ENCODE data around the gene PPP1R16B. TPM values are rescaled to one million over a fixed set of nuclear protein-coding genes. Genes with fewer than 3 reads are reported as not detected.
"Not testable (repeated sequence)": the region's sequence is repeated elsewhere in the genome, so short reads cannot be mapped to it uniquely, and the experiment has no call there.

PPP1R16B gene
- total RNA-seq, 1 donor from 2014 or later: 12.9 TPM

DNA sequence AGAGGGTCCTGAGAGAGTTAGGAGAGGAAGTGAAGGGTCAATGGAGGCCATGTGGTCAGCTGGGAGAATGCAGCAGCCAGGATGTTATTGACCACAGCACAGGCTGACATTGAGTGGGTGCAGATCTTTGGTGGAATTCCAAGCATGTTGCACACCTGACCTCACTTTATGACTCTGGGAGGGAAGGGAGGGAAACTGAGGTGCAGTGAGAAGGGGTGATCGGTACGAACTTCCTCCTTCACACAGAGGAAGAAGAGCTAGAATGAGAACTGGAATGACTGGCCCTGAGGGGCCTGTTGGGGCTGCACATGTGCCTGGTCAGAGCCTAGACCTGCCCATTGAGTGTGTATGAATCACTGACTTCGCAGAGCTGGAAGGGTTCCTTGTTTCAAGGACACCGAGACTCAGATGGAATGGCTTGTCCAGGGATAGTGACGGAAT, 130.5 kb downstream of the PPP1R16B start:
- DNase-seq: no peak

GRCh38 chr20:38937000-38937399, 131.5 kb downstream of the PPP1R16B start:
- DNase-seq: no peak

DNA sequence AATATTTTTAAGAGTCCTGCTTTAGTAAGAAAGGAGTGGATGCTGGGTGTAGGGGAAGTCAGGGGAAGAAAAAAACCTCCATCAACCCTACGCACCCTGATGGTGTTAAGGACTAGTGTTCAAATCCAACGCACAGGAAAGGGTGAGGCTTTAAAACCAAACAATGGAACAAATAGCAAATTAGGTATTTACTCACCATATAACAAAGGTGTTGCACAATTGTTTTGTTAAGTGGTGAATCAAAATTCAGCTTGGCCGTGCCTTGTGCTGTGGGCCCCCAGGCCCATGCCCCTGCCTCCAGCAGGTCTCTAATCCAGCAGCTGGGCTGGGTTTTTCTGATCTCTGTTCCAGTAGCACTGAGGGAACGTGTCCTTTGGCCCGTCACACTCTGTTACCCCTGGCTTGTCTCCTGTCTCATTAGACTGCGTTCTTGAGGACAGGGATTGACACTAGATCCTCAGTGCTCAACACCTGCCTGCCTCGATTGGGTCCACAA, 132.5 kb downstream of the PPP1R16B start:
- DNase-seq: no peak

DNA sequence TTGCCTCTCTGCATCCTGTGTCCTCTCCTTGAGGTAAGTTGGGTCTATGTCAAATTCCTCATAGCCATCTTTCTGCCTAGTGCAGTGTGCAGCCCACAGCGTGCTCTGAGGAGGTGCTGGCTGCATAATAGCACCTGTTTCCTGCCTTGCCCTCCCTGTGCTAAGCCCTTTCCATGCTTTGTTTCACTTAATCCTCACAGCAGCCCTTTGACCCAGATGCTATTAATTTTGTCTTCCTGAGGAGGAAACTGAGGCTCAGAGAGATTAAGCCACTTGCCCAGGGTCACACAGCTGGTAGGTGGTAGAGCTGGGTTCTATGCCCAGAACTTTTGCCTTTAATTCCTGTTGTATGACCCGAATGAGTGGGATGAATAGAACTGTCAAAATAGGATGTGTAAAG, 134.2 kb downstream of the PPP1R16B start:
- no peak for DNase-seq

DNA sequence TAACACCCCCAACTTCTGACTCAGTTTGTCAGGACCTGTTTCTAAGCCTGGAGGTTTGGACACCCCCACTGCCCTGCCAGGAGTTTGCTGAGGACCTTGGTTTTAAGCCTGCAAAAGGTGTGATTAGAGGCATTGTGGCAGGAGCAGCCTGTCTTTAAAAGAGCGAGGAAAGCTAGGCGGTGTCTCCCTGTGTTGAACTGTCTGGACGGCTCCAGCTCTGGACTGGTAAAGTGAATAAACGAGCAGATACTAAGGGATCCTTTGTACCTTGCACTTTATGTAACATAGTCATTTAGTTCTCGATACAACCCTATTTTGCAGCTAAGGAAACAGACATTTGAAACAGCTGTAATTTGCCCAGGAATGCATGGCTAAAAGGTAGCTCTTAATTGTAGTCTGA, 135.1 kb downstream of the PPP1R16B start:
- DNase-seq: no peak

DNA sequence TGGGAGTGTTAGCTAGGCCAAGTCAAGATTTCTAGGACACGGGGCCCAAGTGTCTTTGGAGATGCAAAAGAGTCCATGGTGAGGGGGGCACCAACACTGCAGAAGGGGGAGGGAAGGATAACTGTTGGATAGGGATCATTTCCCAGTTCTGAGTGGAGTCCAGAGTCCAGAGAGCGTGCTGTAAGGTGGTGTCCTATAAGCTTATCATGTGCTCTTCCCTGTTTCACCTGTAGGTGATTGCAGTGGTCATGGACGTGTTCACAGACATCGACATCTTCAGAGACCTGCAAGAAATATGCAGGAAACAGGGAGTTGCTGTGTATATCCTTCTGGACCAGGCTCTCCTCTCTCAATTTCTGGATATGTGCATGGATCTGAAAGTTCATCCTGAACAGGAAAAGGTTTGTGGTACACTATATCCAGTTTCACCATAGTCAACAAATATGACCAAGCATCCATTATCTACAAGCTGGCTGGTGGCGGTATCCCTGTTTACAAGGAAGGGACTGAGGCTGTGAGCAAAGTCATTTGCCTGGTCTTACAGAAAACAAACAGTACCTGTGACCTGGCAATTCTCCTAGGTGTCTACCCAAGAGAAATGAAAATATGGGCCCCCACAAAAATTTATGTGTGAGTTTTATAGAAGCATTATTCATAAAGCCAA, 136.4 kb downstream of the PPP1R16B start:
- DNase-seq: no peak

GRCh38 chr20:38945012-38945411, 139.5 kb downstream of the PPP1R16B start:
- no peak for DNase-seq

- DNase-seq: no peak
These were observed 141.3 kb downstream of the PPP1R16B start for GRCh38 chr20:38946836-38947235.

DNA sequence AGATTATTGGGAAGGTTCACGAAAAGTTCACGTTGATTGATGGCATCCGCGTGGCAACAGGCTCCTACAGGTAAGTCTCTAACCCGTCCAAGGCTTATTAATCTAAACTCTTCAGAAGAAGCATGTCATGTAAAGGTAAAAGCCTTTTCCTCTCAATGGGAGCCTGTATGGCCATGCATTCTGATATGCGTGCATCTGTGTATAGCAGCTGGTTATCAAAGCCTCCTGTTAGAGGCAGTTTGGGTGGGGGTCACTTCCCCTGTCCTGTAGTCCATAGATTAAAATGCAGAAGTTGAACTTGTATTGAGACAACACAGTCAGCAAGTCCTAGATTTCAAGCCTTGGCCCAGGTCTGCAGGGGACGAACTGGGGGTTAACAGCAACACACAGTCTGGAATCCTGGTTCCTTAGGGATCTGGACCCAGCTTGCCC, 142.4 kb downstream of the PPP1R16B start:
- no peak for DNase-seq

DNA sequence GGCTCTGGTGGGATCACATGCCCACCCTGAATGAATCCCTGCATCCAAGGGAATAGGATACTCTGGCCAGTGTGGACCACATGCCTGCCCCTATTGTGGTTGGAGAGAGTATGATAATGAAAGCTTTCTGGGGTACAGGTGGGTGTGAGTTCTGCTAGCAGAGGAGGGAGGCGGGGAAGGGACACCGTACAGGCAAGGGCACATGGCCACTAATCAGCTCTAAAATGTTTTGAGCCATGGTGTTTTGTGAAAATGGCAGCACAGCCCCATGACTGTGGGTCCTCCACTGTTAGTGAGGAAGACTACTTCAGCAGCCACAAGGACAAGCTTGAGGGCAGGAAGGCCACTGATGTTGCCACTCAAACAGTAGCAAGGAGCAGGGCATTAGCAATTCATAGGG, 144.8 kb downstream of the PPP1R16B start:
- DNase-seq: no peak

DNA sequence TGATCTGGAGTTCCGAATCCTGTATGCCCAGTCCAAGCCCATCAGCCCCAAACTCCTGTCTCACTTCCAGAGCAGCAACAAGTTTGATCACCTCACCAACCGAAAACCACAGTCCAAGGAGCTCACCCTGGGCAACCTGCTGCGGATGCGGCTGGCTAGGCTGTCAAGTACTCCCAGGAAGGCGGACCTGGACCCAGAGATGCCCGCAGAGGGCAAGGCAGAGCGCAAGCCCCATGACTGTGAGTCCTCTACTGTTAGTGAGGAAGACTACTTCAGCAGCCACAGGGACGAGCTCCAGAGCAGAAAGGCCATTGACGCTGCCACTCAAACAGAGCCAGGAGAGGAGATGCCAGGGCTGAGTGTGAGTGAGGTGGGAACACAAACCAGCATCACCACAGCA, 146.1 kb downstream of the PPP1R16B start:
- no peak for DNase-seq

GRCh38 chr20:38952153-38952552, 146.7 kb downstream of the PPP1R16B start:
- no peak for DNase-seq

- no peak for DNase-seq
These were observed 148.3 kb downstream of the PPP1R16B start for GRCh38 chr20:38953630-38954340.

GRCh38 chr20:38957235-38957876, 151.9 kb downstream of the PPP1R16B start:
- no peak for DNase-seq

- DNase-seq: no peak
These were observed 152.5 kb downstream of the PPP1R16B start for GRCh38 chr20:38957915-38958485.

GRCh38 chr20:38960187-38960687, 154.7 kb downstream of the PPP1R16B start:
- DNase-seq: not testable (repeated sequence)

DNA sequence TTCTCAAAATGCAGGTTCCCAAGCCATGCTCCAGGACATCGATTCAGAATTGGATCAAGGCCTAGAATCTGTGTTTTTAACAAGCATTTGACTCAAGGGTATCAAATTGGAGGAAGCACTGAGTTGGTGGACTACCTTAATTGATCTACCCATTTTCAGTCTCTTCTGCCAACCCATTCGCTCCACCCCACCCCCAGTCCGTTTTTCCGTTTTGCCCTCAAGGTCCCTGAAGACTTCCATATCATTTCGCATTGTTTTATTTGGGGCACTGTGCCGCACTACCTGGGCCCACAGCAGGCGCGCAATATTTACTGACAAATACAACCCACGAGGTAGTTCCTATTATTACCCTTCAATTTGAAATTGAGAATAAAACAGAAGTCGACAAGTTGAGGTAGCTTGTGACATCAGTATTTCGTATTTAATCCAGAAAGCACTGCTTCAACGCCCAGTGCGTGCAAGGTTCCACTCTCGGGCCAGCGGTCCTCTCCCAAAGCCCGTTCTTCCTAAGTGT, 156.1 kb downstream of the PPP1R16B start:
- no peak for DNase-seq

GRCh38 chr20:38962044-38962927, 156.8 kb downstream of the PPP1R16B start, which contains the start of gene DHX35:
Gene DHX35 (plus strand): TSS chr20:38962344. CDS start chr20:38962368, 24 bp downstream.
- DNase-seq: peak; percentile 96

DNA sequence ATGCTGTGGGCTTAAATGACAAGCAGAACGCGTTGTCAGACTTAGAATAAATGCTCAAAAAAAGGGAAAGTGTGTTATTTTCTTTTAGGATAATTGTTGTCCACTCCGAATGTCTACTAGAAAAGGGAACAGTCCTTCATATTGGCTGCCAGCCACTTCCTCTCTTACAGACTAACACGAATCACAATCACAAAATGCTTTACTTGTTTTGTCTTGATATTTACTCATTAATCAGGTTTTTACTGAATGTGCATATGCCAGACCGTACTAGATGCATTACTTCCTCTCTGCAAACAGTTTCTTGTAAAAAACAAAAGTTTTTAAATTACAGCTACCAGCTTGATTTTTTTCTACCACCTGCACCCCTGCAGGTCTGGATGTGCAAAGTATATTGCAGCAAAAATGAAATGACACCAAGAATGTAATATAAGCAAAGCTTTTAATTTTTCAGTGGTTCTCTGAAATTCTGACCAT, 157.5 kb downstream of the PPP1R16B start:
- no peak for DNase-seq

- DNase-seq: no peak
These were observed 158.2 kb downstream of the PPP1R16B start for GRCh38 chr20:38963745-38964144.

GRCh38 chr20:38965264-38965663, 159.8 kb downstream of the PPP1R16B start:
- DNase-seq: no peak

All from occipital lobe (tissue), 2 donors.